Measurements from ENCODE around the gene USH2A.

Gene USH2A

DNA sequence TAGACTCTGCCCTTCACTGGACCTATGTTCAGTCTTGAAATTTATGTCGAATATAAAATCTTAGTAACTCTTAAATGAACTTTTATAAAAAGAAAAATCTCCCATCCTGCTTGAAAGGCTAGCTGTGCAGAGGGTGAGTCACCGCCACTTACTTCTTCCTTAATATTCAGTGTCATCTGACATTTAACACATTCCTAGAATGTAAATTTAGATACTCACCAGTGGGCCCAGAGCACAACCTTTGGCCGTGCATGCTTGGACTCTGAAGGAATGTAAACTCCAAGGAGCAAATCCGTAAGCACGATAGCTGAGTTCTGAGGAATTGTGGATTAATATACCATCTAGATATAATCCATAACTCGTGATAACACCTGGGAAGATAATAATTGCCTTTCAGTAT, 452.8 kb downstream of the USH2A start:
- Histone ChIP-seq H2BK12ac (ENCODE audit: low read length) (no peak overlapping the region), H2BK15ac (ENCODE audit: low read length) (no peak overlapping the region), H3K4ac (ENCODE audit: low read length) (no peak overlapping the region), H2BK120ac (ENCODE audit: low read depth, low read length) (no peak overlapping the region), H3K4me1 (ENCODE audit: control insufficient read depth in 2 of 2, insufficient read depth in 1 of 2, low read depth in 1 of 2, low read length in 2 of 2) (peaks cover 5 to 6% of the 10 kb centered on the region in 2 donors), H3K18ac (ENCODE audit: low read length) (no peak overlapping the region), H4K8ac (ENCODE audit: low read depth, low read length) (no peak overlapping the region), H3K23ac (ENCODE audit: low read depth, low read length, poor library complexity) (no peak overlapping the region), H3K36me3 (replicated peaks in 1 of 2; ENCODE audit: control insufficient read depth in 2 of 2, insufficient read depth in 2 of 2, low read length in 2 of 2) (no peaks in the 10 kb centered on the region), H3K14ac (ENCODE audit: low read length) (no peak overlapping the region), H2BK5ac (ENCODE audit: low read length) (no peak overlapping the region), H3K79me1 (ENCODE audit: low read depth, low read length) (no peaks in the 10 kb centered on the region), H3K27me3 (ENCODE audit: control insufficient read depth in 3 of 3, insufficient read depth in 3 of 3, low read depth in 1 of 3, low read length in 3 of 3) (no peaks in the 10 kb centered on the region), H3K4me2 (ENCODE audit: insufficient read depth, low read length, poor library complexity, severe bottlenecking) (no peak overlapping the region), H3K9ac (ENCODE audit: low read depth, low read length, poor library complexity) (no peak overlapping the region), H3K27ac (replicated peaks; ENCODE audit: low read length) (no peak overlapping the region), H2AK5ac (ENCODE audit: low read depth, low read length) (no peak overlapping the region), H3K4me3 (ENCODE audit: low read length in 2 of 2) (no peak overlapping the region), H2AFZ (ENCODE audit: low read length) (peak overlapping the region; percentile 24), H4K91ac (ENCODE audit: low read depth, low read length, poor library complexity) (no peak overlapping the region), H3K9me3 (replicated peaks in 1 of 2; ENCODE audit: control insufficient read depth in 2 of 2, insufficient read depth in 1 of 2, low read depth in 1 of 2, low read length in 2 of 2) (no peaks in the 10 kb centered on the region)
- DNase-seq (ENCODE audit: low spot score), result no peak
- WGBS, 2 donors (ENCODE audit: extremely low coverage in 2 of 2, insufficient read length in 2 of 2, insufficient replicate concordance in 1 of 2), result no CpG with 5 or more reads among the region's 6 CpGs

DNA sequence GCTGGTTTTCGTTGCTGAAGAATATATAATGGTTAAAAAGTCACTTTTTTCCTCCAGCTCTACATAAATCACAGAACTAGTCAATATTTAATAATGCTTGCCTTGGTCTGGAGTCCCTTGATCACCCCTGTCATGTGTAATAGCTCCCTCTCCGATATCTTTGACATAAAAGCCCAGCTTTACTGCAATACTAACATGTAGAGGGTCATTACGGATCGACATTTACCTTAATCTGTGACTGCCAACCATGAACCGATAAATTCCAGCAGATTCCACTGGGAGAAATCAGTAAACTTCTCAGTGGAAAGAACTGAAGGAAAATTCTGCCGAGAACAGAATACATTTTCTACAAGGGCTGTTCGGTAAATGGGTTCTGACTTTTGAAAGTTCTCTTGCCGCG, 459.6 kb downstream of the USH2A start:
- Histone ChIP-seq H2AFZ (ENCODE audit: low read length) (peak overlapping the region; percentile 44), H3K27me3 (ENCODE audit: control insufficient read depth in 3 of 3, insufficient read depth in 3 of 3, low read depth in 1 of 3, low read length in 3 of 3) (no peaks in the 10 kb centered on the region), H3K9ac (ENCODE audit: low read depth, low read length, poor library complexity) (no peak overlapping the region), H3K36me3 (replicated peaks in 1 of 2; ENCODE audit: control insufficient read depth in 2 of 2, insufficient read depth in 2 of 2, low read length in 2 of 2) (no peaks in the 10 kb centered on the region), H3K18ac (ENCODE audit: low read length) (no peak overlapping the region), H3K9me3 (replicated peaks in 1 of 2; ENCODE audit: control insufficient read depth in 2 of 2, insufficient read depth in 1 of 2, low read depth in 1 of 2, low read length in 2 of 2) (no peaks in the 10 kb centered on the region), H3K4me1 (ENCODE audit: control insufficient read depth in 2 of 2, insufficient read depth in 1 of 2, low read depth in 1 of 2, low read length in 2 of 2) (peaks cover 2 to 3% of the 10 kb centered on the region in 2 donors), H3K14ac (ENCODE audit: low read length) (no peak overlapping the region), H2BK120ac (ENCODE audit: low read depth, low read length) (no peak overlapping the region), H2BK12ac (ENCODE audit: low read length) (no peak overlapping the region), H3K4ac (ENCODE audit: low read length) (no peak overlapping the region), H3K4me2 (ENCODE audit: insufficient read depth, low read length, poor library complexity, severe bottlenecking) (no peak overlapping the region), H3K27ac (replicated peaks; ENCODE audit: low read length) (no peak overlapping the region), H3K79me1 (ENCODE audit: low read depth, low read length) (no peaks in the 10 kb centered on the region), H3K4me3 (ENCODE audit: low read length in 2 of 2) (no peak overlapping the region), H4K8ac (ENCODE audit: low read depth, low read length) (no peak overlapping the region), H2BK5ac (ENCODE audit: low read length) (no peak overlapping the region), H3K23ac (ENCODE audit: low read depth, low read length, poor library complexity) (no peak overlapping the region), H2BK15ac (ENCODE audit: low read length) (no peak overlapping the region), H4K91ac (ENCODE audit: low read depth, low read length, poor library complexity) (no peak overlapping the region), H2AK5ac (ENCODE audit: low read depth, low read length) (no peak overlapping the region)
- WGBS, 2 donors (ENCODE audit: extremely low coverage in 2 of 2, insufficient read length in 2 of 2, insufficient replicate concordance in 1 of 2), result no CpG with 5 or more reads among the region's 9 CpGs
- no peak for DNase-seq (ENCODE audit: low spot score)

DNA sequence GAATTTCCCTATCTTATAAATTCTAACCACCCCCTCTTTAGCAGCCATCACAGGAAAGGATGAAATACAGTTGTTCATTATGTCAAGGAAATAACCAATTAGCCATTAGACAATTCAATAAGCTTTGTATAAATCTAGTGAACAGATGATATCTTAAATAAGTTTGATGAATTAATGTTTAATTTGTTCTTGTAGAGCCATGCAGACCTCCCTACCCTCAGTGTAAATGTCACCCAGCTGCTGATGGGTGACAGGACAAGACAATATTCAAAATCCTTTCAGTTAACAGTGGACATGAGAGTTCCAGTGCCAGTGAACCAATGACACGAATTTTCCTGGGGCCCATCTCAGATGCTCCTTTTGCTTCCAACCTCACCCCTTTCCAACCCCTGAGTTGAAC, 460.2 kb downstream of the USH2A start:
- Histone ChIP-seq H3K4me1 (ENCODE audit: control insufficient read depth in 2 of 2, insufficient read depth in 1 of 2, low read depth in 1 of 2, low read length in 2 of 2) (peaks cover 3 to 5% of the 10 kb centered on the region in 2 donors), H3K79me1 (ENCODE audit: low read depth, low read length) (no peaks in the 10 kb centered on the region), H3K23ac (ENCODE audit: low read depth, low read length, poor library complexity) (no peak overlapping the region), H2BK15ac (ENCODE audit: low read length) (no peak overlapping the region), H3K9ac (ENCODE audit: low read depth, low read length, poor library complexity) (no peak overlapping the region), H4K8ac (ENCODE audit: low read depth, low read length) (no peak overlapping the region), H2AK5ac (ENCODE audit: low read depth, low read length) (no peak overlapping the region), H2BK5ac (ENCODE audit: low read length) (no peak overlapping the region), H3K14ac (ENCODE audit: low read length) (no peak overlapping the region), H3K4ac (ENCODE audit: low read length) (no peak overlapping the region), H3K18ac (ENCODE audit: low read length) (no peak overlapping the region), H3K36me3 (replicated peaks in 1 of 2; ENCODE audit: control insufficient read depth in 2 of 2, insufficient read depth in 2 of 2, low read length in 2 of 2) (no peaks in the 10 kb centered on the region), H3K9me3 (replicated peaks in 1 of 2; ENCODE audit: control insufficient read depth in 2 of 2, insufficient read depth in 1 of 2, low read depth in 1 of 2, low read length in 2 of 2) (no peaks in the 10 kb centered on the region), H4K91ac (ENCODE audit: low read depth, low read length, poor library complexity) (no peak overlapping the region), H3K4me2 (ENCODE audit: insufficient read depth, low read length, poor library complexity, severe bottlenecking) (no peak overlapping the region), H3K27me3 (ENCODE audit: control insufficient read depth in 3 of 3, insufficient read depth in 3 of 3, low read depth in 1 of 3, low read length in 3 of 3) (no peaks in the 10 kb centered on the region), H2AFZ (ENCODE audit: low read length) (no peak overlapping the region), H2BK12ac (ENCODE audit: low read length) (no peak overlapping the region), H3K27ac (replicated peaks; ENCODE audit: low read length) (no peak overlapping the region), H2BK120ac (ENCODE audit: low read depth, low read length) (no peak overlapping the region), H3K4me3 (ENCODE audit: low read length in 2 of 2) (no peak overlapping the region)
- DNase-seq (ENCODE audit: low spot score), result no peak
- no CpG with 5 or more reads among the region's 1 CpG for WGBS, 2 donors (ENCODE audit: extremely low coverage in 2 of 2, insufficient read length in 2 of 2, insufficient replicate concordance in 1 of 2)

DNA sequence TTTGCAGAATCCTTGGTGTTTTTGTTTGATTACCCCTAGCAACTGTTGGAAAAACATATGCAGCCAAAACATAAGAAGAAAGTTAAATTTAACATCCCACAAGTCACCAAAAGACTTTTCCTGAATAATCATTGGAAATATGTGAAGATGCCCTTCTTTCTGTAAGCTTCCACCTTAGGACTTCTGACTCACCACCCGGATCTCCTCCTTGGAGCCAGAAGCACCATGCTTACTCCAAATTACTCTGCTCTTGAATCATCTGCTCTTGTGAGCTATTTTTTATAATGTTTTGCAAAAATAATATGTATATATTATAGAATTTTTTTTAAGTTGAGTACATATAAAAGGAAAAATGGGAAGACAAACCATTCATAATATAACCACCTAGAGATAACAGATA, 464.4 kb downstream of the USH2A start:
- Histone ChIP-seq H3K27ac (replicated peaks; ENCODE audit: low read length) (no peak overlapping the region), H2AFZ (ENCODE audit: low read length) (no peak overlapping the region), H2BK5ac (ENCODE audit: low read length) (no peak overlapping the region), H3K27me3 (ENCODE audit: control insufficient read depth in 3 of 3, insufficient read depth in 3 of 3, low read depth in 1 of 3, low read length in 3 of 3) (no peaks in the 10 kb centered on the region), H3K4ac (ENCODE audit: low read length) (no peak overlapping the region), H3K23ac (ENCODE audit: low read depth, low read length, poor library complexity) (no peak overlapping the region), H2AK5ac (ENCODE audit: low read depth, low read length) (no peak overlapping the region), H4K91ac (ENCODE audit: low read depth, low read length, poor library complexity) (no peak overlapping the region), H3K4me3 (ENCODE audit: low read length in 2 of 2) (no peak overlapping the region), H2BK120ac (ENCODE audit: low read depth, low read length) (no peak overlapping the region), H3K14ac (ENCODE audit: low read length) (no peak overlapping the region), H3K36me3 (replicated peaks in 1 of 2; ENCODE audit: control insufficient read depth in 2 of 2, insufficient read depth in 2 of 2, low read length in 2 of 2) (no peaks in the 10 kb centered on the region), H3K4me2 (ENCODE audit: insufficient read depth, low read length, poor library complexity, severe bottlenecking) (no peak overlapping the region), H2BK15ac (ENCODE audit: low read length) (no peak overlapping the region), H3K9ac (ENCODE audit: low read depth, low read length, poor library complexity) (no peak overlapping the region), H2BK12ac (ENCODE audit: low read length) (no peak overlapping the region), H3K9me3 (replicated peaks in 1 of 2; ENCODE audit: control insufficient read depth in 2 of 2, insufficient read depth in 1 of 2, low read depth in 1 of 2, low read length in 2 of 2) (no peaks in the 10 kb centered on the region), H3K79me1 (ENCODE audit: low read depth, low read length) (no peaks in the 10 kb centered on the region), H3K18ac (ENCODE audit: low read length) (no peak overlapping the region), H3K4me1 (ENCODE audit: control insufficient read depth in 2 of 2, insufficient read depth in 1 of 2, low read depth in 1 of 2, low read length in 2 of 2) (peaks cover 3 to 13% of the 10 kb centered on the region in 2 donors), H4K8ac (ENCODE audit: low read depth, low read length) (no peak overlapping the region)
- DNase-seq (ENCODE audit: low spot score), result no peak
- no CpG with 5 or more reads among the region's 1 CpG for WGBS, 2 donors (ENCODE audit: extremely low coverage in 2 of 2, insufficient read length in 2 of 2, insufficient replicate concordance in 1 of 2)

Data from neuronal stem cell (in vitro differentiated cells).